Measurements from ENCODE around the gene PIGT. TPM values are rescaled to one million over a fixed set of nuclear protein-coding genes. Genes with fewer than 3 reads are reported as not detected.

Gene PIGT
- total RNA-seq, 1 experiment from 2014 or later: 101 TPM

DNA sequence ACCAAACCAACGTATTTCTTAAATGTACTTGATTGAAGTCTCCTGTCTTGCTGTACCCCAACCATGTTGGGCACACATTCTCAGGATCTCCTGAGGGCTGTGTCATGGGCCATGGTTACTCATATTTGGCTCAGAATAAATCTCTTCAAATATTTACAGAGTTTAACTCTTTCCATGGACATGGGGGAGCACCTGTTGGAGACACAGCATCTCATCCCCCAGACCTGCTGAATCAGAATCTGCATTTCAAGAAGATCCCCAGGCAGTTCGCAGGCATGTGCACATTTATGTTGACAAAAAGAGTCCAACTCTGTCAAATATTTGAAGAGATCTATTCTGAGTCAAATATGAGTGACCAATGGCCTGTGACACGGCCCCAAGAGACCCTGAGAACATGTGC, 24.5 kb downstream of the PIGT start:
- BruUV-seq (replicated peaks): no TSS peak

DNA sequence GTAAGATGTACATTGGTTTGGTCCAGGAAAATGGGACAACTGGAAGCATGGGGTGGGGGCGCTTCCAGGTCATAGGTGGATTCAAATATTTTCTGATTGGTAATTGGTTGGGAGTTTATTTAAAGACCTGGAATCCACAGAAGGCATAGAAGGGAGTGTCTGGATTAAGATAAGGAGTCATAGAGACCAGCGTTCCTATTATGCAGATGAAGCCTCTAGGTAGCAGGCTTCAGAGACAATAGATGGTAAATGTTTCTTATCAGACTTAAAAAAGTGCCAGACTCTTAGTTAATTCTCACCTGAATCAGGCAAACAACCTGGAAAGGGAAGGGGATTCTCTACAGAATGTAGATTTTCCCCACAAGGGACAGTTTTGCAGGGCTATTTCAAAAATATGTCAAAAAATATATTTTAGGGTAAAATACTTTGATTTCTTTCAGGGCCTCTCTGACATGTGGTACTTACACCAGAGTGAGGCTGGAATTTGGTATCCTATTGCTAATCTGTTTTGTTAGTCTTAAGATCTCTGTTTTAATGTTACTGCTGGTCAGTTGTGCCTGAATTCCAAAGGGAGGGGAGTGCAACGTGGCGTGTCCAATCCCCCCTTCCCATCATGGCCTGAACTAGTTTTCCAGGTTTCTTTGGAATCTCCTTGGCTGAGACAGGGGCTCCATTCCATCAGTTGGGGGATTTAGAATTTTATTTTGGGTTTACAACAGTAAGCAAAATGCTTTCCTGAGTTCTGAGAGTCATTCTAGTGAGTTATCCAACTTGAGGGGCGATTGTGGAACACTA, 25.1 kb downstream of the PIGT start:
- Histone ChIP-seq H3K36me3 (ENCODE audit: low read depth) (no peaks in the 10 kb centered on the region), H4K20me1 (ENCODE audit: insufficient read depth) (no peaks in the 10 kb centered on the region), H3K4me3 (no peak overlapping the region), H3K4me2 (peak overlapping the region; percentile 2; the same call in 1 of the 2 replicates), H3K27me3 (ENCODE audit: insufficient read depth, low read depth) (no peaks in the 10 kb centered on the region), H3F3A (ENCODE audit: insufficient read depth, low read depth) (no peaks in the 10 kb centered on the region), H3K4me1 (replicated peaks; ENCODE audit: insufficient read depth) (peaks cover 35% of the 10 kb centered on the region), H3K27ac (no peak overlapping the region), H2AFZ (no peak overlapping the region), H3K79me2 (ENCODE audit: low read depth) (no peaks in the 10 kb centered on the region), H3K9me3 (ENCODE audit: insufficient read depth, low read depth) (no peaks in the 10 kb centered on the region), H3K9me2 (ENCODE audit: insufficient read depth) (peaks cover 2% of the 10 kb centered on the region; the same call in 1 of the 2 replicates)
- ChIA-PET POLR2A (ENCODE audit: unreplicated experiment) (no interaction called here), CTCF (no interaction called here)
- DNase-seq: no peak
- no TSS peak for BruUV-seq (replicated peaks)
- no peak for TF ChIP-seq EZH2 (IDR thresholded peaks at IDR 0.05; ENCODE audit: low read depth)
- TF ChIP-seq, protein P1, sequence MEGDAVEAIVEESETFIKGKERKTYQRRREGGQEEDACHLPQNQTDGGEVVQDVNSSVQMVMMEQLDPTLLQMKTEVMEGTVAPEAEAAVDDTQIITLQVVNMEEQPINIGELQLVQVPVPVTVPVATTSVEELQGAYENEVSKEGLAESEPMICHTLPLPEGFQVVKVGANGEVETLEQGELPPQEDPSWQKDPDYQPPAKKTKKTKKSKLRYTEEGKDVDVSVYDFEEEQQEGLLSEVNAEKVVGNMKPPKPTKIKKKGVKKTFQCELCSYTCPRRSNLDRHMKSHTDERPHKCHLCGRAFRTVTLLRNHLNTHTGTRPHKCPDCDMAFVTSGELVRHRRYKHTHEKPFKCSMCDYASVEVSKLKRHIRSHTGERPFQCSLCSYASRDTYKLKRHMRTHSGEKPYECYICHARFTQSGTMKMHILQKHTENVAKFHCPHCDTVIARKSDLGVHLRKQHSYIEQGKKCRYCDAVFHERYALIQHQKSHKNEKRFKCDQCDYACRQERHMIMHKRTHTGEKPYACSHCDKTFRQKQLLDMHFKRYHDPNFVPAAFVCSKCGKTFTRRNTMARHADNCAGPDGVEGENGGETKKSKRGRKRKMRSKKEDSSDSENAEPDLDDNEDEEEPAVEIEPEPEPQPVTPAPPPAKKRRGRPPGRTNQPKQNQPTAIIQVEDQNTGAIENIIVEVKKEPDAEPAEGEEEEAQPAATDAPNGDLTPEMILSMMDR (conservative IDR thresholded peaks at IDR 0.05): no peak
- intact Hi-C loops (cut with micrococcal nuclease; ENCODE audit: unreplicated experiment): no loop called here

More for the DNA sequence above, 24.5 kb downstream of the PIGT start:
- DNase-seq: no peak
- TF ChIP-seq, protein P1 (conservative IDR thresholded peaks at IDR 0.05): no peak
- TF ChIP-seq EZH2 (IDR thresholded peaks at IDR 0.05; ENCODE audit: low read depth): no peak
- Histone ChIP-seq H3K27me3 (ENCODE audit: insufficient read depth, low read depth) (no peaks in the 10 kb centered on the region), H3K9me3 (ENCODE audit: insufficient read depth, low read depth) (no peaks in the 10 kb centered on the region), H3K4me2 (no peak overlapping the region), H3F3A (ENCODE audit: insufficient read depth, low read depth) (no peaks in the 10 kb centered on the region), H3K4me3 (no peak overlapping the region), H3K4me1 (replicated peaks; ENCODE audit: insufficient read depth) (peaks cover 35% of the 10 kb centered on the region), H3K27ac (no peak overlapping the region), H3K36me3 (ENCODE audit: low read depth) (no peaks in the 10 kb centered on the region), H3K9me2 (ENCODE audit: insufficient read depth) (peaks cover 2% of the 10 kb centered on the region; the same call in 1 of the 2 replicates), H2AFZ (no peak overlapping the region), H4K20me1 (ENCODE audit: insufficient read depth) (no peaks in the 10 kb centered on the region), H3K79me2 (ENCODE audit: low read depth) (no peaks in the 10 kb centered on the region)
- ChIA-PET POLR2A (ENCODE audit: unreplicated experiment) (no interaction called here), CTCF (no interaction called here)
- intact Hi-C loops (cut with micrococcal nuclease; ENCODE audit: unreplicated experiment): no loop called here

DNA sequence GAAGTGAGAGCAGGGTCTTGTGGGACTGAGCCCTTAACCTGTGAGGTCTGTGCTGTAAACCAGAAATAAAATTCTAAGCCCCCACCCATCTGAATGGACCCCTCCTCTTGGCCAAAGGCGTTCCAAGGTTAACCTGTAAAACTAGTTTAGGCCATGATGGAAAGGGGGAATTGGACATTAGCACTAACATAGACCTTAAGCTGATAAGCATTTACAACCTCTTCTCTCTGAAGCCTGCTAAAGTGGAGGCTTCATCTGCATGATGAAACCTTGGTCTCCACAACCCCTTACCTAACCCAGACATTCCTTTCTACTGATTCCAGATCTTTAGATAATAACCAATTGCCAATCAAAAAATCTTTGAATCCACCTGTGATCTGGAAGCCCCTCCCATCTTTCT, 25.8 kb downstream of the PIGT start:
- CTCF ChIA-PET: no interaction called here
- Histone ChIP-seq H3K4me2 (peak overlapping the region; percentile 2; the same call in 1 of the 2 replicates), H3K4me3 (no peak overlapping the region), H3F3A (ENCODE audit: insufficient read depth, low read depth) (no peaks in the 10 kb centered on the region), H3K4me1 (replicated peaks; ENCODE audit: insufficient read depth) (peaks cover 32% of the 10 kb centered on the region), H3K27me3 (ENCODE audit: insufficient read depth, low read depth) (no peaks in the 10 kb centered on the region), H3K36me3 (ENCODE audit: low read depth) (no peaks in the 10 kb centered on the region), H2AFZ (no peak overlapping the region), H3K79me2 (ENCODE audit: low read depth) (no peaks in the 10 kb centered on the region), H3K9me3 (ENCODE audit: insufficient read depth, low read depth) (no peaks in the 10 kb centered on the region), H3K9me2 (ENCODE audit: insufficient read depth) (peaks cover 2% of the 10 kb centered on the region; the same call in 1 of the 2 replicates), H3K27ac (no peak overlapping the region), H4K20me1 (ENCODE audit: insufficient read depth) (no peaks in the 10 kb centered on the region)
- peak in 1 of 2 experiments; percentile 76 for DNase-seq
- no peak for TF ChIP-seq EZH2 (IDR thresholded peaks at IDR 0.05; ENCODE audit: low read depth)
- TF ChIP-seq, protein P1 (conservative IDR thresholded peaks at IDR 0.05): no peak
- intact Hi-C loops (cut with micrococcal nuclease; ENCODE audit: unreplicated experiment): no loop called here
- POLR2A ChIA-PET (ENCODE audit: unreplicated experiment): no interaction called here
- no TSS peak for BruUV-seq (replicated peaks)
